CD8-positive, alpha-beta memory T cell (primary cell): ENCODE data around the gene DSCAM. TPM values are rescaled to one million over a fixed set of nuclear protein-coding genes. Genes with fewer than 3 reads are reported as not detected.
A peak's percentile ranks its signal among the peaks of the same experiment; 100 is the strongest.
"Not testable (repeated sequence)": the region's sequence is repeated elsewhere in the genome, so short reads cannot be mapped to it uniquely, and the experiment has no call there.

ENCODE experiments used
- CTCF ChIA-PET: fragments of 350-600 bp; sonication (Branson Sonifier 250); formaldehyde crosslinking; loops from one replicate; lab custom pipeline; 2021; ENCODE audit warnings: antibody characterized with exemption; lab: Charles Lee
- POLR2A ChIA-PET: fragments of 350-600 bp; sonication (Branson Sonifier 250); formaldehyde crosslinking; loops from one replicate; lab custom pipeline; 2021; ENCODE audit warnings: antibody characterized with exemption; lab: Charles Lee
- DNase-seq, 5 donors: peaks; one replicate each; pipeline versions ENCODE4 v3.0.0 to v3.0.0-alpha.2; 2020 to 2022; ENCODE audit warnings: mixed read lengths in 1 of 5
- H3K27ac ChIP-seq: one replicate; pipeline ENCODE4 v1.7.0; 2013; ENCODE audit warnings: low read depth, mild to moderate bottlenecking, low read length, moderate library complexity
- H3K27me3 ChIP-seq: 2 replicates; pipeline ENCODE4 v1.7.0; 2013; ENCODE audit warnings: low read length, mild to moderate bottlenecking; ENCODE audit not compliant: insufficient read depth, poor library complexity, severe bottlenecking
- H3K36me3 ChIP-seq: 2 replicates; pipeline ENCODE4 v1.7.0; 2013; ENCODE audit warnings: mild to moderate bottlenecking, low read length, moderate library complexity; ENCODE audit not compliant: insufficient read depth
- H3K4me1 ChIP-seq: 2 replicates; pipeline ENCODE4 v1.7.0; 2013; ENCODE audit warnings: mild to moderate bottlenecking, low read length, moderate library complexity; ENCODE audit not compliant: insufficient read depth
- H3K4me3 ChIP-seq: 2 replicates; pipeline ENCODE4 v1.7.0; 2013; ENCODE audit warnings: mild to moderate bottlenecking, low read length
- H3K9me3 ChIP-seq: 2 replicates; pipeline ENCODE4 v1.7.0; 2013; ENCODE audit warnings: mild to moderate bottlenecking, low read length
- H3K27ac Mint-ChIP-seq, 8 donors: one replicate each; pipeline ENCODE4 v1.8.0; 2020 to 2021; ENCODE audit warnings: mixed read lengths in 8 of 8, mild to moderate bottlenecking in 6 of 8, inconsistent platforms in 3 of 8, moderate library complexity in 3 of 8
- H3K27me3 Mint-ChIP-seq, 2 donors: one replicate each; pipeline ENCODE4 v1.8.0; 2020 to 2021; ENCODE audit warnings: mixed read lengths in 2 of 2, mild to moderate bottlenecking in 1 of 2, moderate library complexity in 1 of 2
- H3K36me3 Mint-ChIP-seq, 3 donors: one replicate each; pipeline ENCODE4 v1.8.0; 2020 to 2021; ENCODE audit warnings: mixed read lengths in 3 of 3, inconsistent platforms in 1 of 3, mild to moderate bottlenecking in 1 of 3
- H3K4me1 Mint-ChIP-seq, 3 donors: one replicate each; pipeline ENCODE4 v1.8.0; 2020 to 2021; ENCODE audit warnings: mixed read lengths in 3 of 3, inconsistent platforms in 1 of 3, mild to moderate bottlenecking in 1 of 3
- H3K4me3 Mint-ChIP-seq, 7 donors: one replicate each; pipeline ENCODE4 v1.8.0; 2020 to 2021; ENCODE audit warnings: mixed read lengths in 7 of 7, mild to moderate bottlenecking in 6 of 7, moderate library complexity in 4 of 7, inconsistent platforms in 2 of 7
- H3K9me3 Mint-ChIP-seq, 5 donors: one replicate each; pipeline ENCODE4 v1.8.0; 2020 to 2022; ENCODE audit warnings: mixed read lengths in 5 of 5, mild to moderate bottlenecking in 3 of 5, moderate library complexity in 2 of 5, inconsistent platforms in 1 of 5
- polyA plus RNA-seq: library from polyadenylated mRNA; unstranded; fragments of 300-500 nt; fragmentation: Illumina TruSeq; gene quantifications from one replicate; pipeline ENCODE4 v1.2.3, GENCODE V29; 2021
- total RNA-seq, 2 experiments: library from RNA; stranded (reverse); gene quantifications; one replicate each; pipeline ENCODE4 v1.2.3, GENCODE V29; 2021

The DSCAM gene
- total and polyA plus RNA-seq, 3 experiments from 2014 or later, result not detected

- H3K4me1 Mint-ChIP-seq, H3K27ac ChIP-seq, DNase-seq, H3K27ac Mint-ChIP-seq, H3K27me3 Mint-ChIP-seq, H3K36me3 ChIP-seq, H3K36me3 Mint-ChIP-seq, H3K9me3 ChIP-seq, H3K4me3 Mint-ChIP-seq, CTCF ChIA-PET, H3K4me1 ChIP-seq, H3K27me3 ChIP-seq, H3K4me3 ChIP-seq, POLR2A ChIA-PET: not testable (repeated sequence)
- peaks cover 4 to 32% (median 13%) of the 10 kb centered on the region in 5 donors for H3K9me3 Mint-ChIP-seq
Measured at GRCh38 chr21:40182491-40182890, 664.5 kb downstream of the DSCAM start.

GRCh38 chr21:40179166-40179565 is 667.8 kb downstream of the DSCAM start:
- Histone ChIP-seq H3K4me1 (no peaks in the 10 kb centered on the region), H3K9me3 (no peaks in the 10 kb centered on the region), H3K27me3 (no peaks in the 10 kb centered on the region), H3K27ac (no peak overlapping the region), H3K4me3 (no peak overlapping the region), H3K36me3 (no peaks in the 10 kb centered on the region)
- peaks cover 0 to 6% (median 0%) of the 10 kb centered on the region in 3 donors for H3K36me3 Mint-ChIP-seq
- DNase-seq, result no peak
- no peaks in the 10 kb centered on the region for H3K4me1 Mint-ChIP-seq
- no peak overlapping the region for H3K4me3 Mint-ChIP-seq
- no peaks in the 10 kb centered on the region for H3K27me3 Mint-ChIP-seq
- ChIA-PET POLR2A (no interaction called here), CTCF (no interaction called here)
- no peak overlapping the region for H3K27ac Mint-ChIP-seq
- peaks cover 4 to 20% (median 11%) of the 10 kb centered on the region in 5 donors for H3K9me3 Mint-ChIP-seq

DNA sequence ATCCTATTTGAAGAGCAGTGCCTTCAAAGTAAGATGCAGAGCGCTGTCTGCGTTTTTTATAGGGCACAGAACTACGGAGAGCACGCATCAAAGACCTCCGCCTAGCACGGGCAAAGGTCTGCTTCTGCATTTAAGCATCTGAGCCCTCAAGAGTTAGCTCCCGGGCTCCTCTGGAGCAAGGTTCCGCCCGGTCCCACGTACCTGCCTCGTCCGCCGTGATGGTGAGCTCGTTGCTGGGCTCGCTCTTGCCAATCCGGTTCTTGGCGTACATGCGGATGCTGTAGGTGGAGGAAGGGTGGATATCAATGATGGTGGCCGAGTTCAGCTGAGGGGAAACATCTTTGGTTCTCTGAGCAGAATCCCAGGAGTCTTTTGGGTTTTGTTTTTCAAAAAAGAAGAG is 668.2 kb downstream of the DSCAM start:
- no peak for DNase-seq
- H3K36me3 Mint-ChIP-seq, result peaks cover 0 to 6% (median 0%) of the 10 kb centered on the region in 3 donors
- no peak overlapping the region for H3K4me3 Mint-ChIP-seq
- H3K9me3 ChIP-seq, result no peaks in the 10 kb centered on the region
- no peaks in the 10 kb centered on the region for H3K27me3 ChIP-seq
- POLR2A ChIA-PET, result no interaction called here
- no peaks in the 10 kb centered on the region for H3K4me1 ChIP-seq
- peaks cover 4 to 20% (median 11%) of the 10 kb centered on the region in 5 donors for H3K9me3 Mint-ChIP-seq
- H3K36me3 ChIP-seq, result no peaks in the 10 kb centered on the region
- no peak overlapping the region for H3K27ac ChIP-seq
- H3K27me3 Mint-ChIP-seq, result no peaks in the 10 kb centered on the region
- no peak overlapping the region for H3K27ac Mint-ChIP-seq
- CTCF ChIA-PET, result no interaction called here
- H3K4me3 ChIP-seq, result no peak overlapping the region
- H3K4me1 Mint-ChIP-seq, result no peaks in the 10 kb centered on the region

GRCh38 chr21:40177979-40178378 is 669.0 kb downstream of the DSCAM start:
- DNase-seq, result no peak
- ChIA-PET POLR2A (no interaction called here), CTCF (no interaction called here)
- no peaks in the 10 kb centered on the region for H3K27me3 Mint-ChIP-seq
- Histone ChIP-seq H3K36me3 (no peaks in the 10 kb centered on the region), H3K4me3 (no peak overlapping the region), H3K9me3 (no peaks in the 10 kb centered on the region), H3K4me1 (no peaks in the 10 kb centered on the region), H3K27ac (no peak overlapping the region), H3K27me3 (no peaks in the 10 kb centered on the region)
- H3K27ac Mint-ChIP-seq, result no peak overlapping the region
- H3K4me1 Mint-ChIP-seq, result no peaks in the 10 kb centered on the region
- no peak overlapping the region for H3K4me3 Mint-ChIP-seq
- peaks cover 4 to 20% (median 11%) of the 10 kb centered on the region in 5 donors for H3K9me3 Mint-ChIP-seq
- H3K36me3 Mint-ChIP-seq, result peaks cover 0 to 6% (median 0%) of the 10 kb centered on the region in 3 donors

GRCh38 chr21:40176724-40177123 is 670.2 kb downstream of the DSCAM start:
- H3K9me3 ChIP-seq, result no peaks in the 10 kb centered on the region
- Mint-ChIP-seq H3K27me3 (no peaks in the 10 kb centered on the region), H3K9me3 (peaks cover 2 to 16% (median 8%) of the 10 kb centered on the region in 5 donors), H3K36me3 (peaks cover 0 to 1% (median 0%) of the 10 kb centered on the region in 3 donors), H3K4me1 (no peaks in the 10 kb centered on the region), H3K4me3 (no peak overlapping the region), H3K27ac (no peak overlapping the region)
- H3K36me3 ChIP-seq, result no peaks in the 10 kb centered on the region
- ChIA-PET POLR2A (no interaction called here), CTCF (no interaction called here)
- DNase-seq, result no peak
- no peaks in the 10 kb centered on the region for H3K27me3 ChIP-seq
- H3K4me1 ChIP-seq, result no peaks in the 10 kb centered on the region
- H3K27ac ChIP-seq, result no peak overlapping the region
- no peak overlapping the region for H3K4me3 ChIP-seq

- DNase-seq, result no peak
- no peaks in the 10 kb centered on the region for H3K36me3 Mint-ChIP-seq
- no peaks in the 10 kb centered on the region for H3K27me3 ChIP-seq
- no peak overlapping the region for H3K4me3 ChIP-seq
- no peak overlapping the region for H3K27ac ChIP-seq
- POLR2A ChIA-PET, result no interaction called here
- H3K4me1 ChIP-seq, result no peaks in the 10 kb centered on the region
- H3K9me3 Mint-ChIP-seq, result peaks cover 0 to 8% (median 4%) of the 10 kb centered on the region in 5 donors
- no peaks in the 10 kb centered on the region for H3K9me3 ChIP-seq
- CTCF ChIA-PET, result no interaction called here
- H3K4me1 Mint-ChIP-seq, result no peaks in the 10 kb centered on the region
- no peak overlapping the region for H3K4me3 Mint-ChIP-seq
- H3K36me3 ChIP-seq, result no peaks in the 10 kb centered on the region
- no peak overlapping the region for H3K27ac Mint-ChIP-seq
- no peaks in the 10 kb centered on the region for H3K27me3 Mint-ChIP-seq
Measured at GRCh38 chr21:40173816-40174215, 673.1 kb downstream of the DSCAM start.

DNA sequence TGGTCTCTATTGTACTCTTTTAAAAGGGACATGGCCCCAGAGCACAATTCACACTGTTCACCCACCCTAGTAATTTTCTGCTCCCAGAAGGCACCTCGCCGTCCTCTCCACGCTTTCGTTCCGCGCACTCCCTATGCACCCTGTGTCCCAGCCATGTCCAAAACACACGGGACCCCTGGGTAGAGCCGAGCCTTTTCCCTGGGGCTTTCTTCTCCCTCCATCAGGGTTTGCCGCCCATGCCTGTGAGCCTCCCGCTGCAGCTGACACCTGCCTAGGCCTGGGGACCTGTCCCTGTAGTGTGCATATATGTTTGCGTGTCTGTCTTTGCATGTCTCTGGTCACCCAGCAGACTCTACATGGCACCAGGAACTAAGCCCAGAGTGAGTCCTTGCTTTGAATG is 677.0 kb downstream of the DSCAM start:
- H3K4me1 Mint-ChIP-seq, result no peaks in the 10 kb centered on the region
- H3K9me3 Mint-ChIP-seq, result peaks cover 0 to 9% (median 3%) of the 10 kb centered on the region in 5 donors
- H3K27me3 Mint-ChIP-seq, result no peaks in the 10 kb centered on the region
- H3K4me1 ChIP-seq, result no peaks in the 10 kb centered on the region
- no peak overlapping the region for H3K27ac Mint-ChIP-seq
- H3K27ac ChIP-seq, result no peak overlapping the region
- DNase-seq, result no peak
- H3K4me3 ChIP-seq, result no peak overlapping the region
- no peaks in the 10 kb centered on the region for H3K36me3 ChIP-seq
- H3K4me3 Mint-ChIP-seq, result peak overlapping the region in 1 of 7 donors; percentile 37
- H3K27me3 ChIP-seq, result no peaks in the 10 kb centered on the region
- ChIA-PET POLR2A (no interaction called here), CTCF (no interaction called here)
- no peaks in the 10 kb centered on the region for H3K9me3 ChIP-seq
- no peaks in the 10 kb centered on the region for H3K36me3 Mint-ChIP-seq

- H3K27ac Mint-ChIP-seq, result no peak overlapping the region
- peaks cover 0 to 9% (median 3%) of the 10 kb centered on the region in 5 donors for H3K9me3 Mint-ChIP-seq
- no peaks in the 10 kb centered on the region for H3K27me3 Mint-ChIP-seq
- Histone ChIP-seq H3K36me3 (no peaks in the 10 kb centered on the region), H3K9me3 (no peaks in the 10 kb centered on the region), H3K27me3 (no peaks in the 10 kb centered on the region), H3K4me3 (no peak overlapping the region), H3K27ac (no peak overlapping the region), H3K4me1 (no peaks in the 10 kb centered on the region)
- H3K36me3 Mint-ChIP-seq, result no peaks in the 10 kb centered on the region
- no peak overlapping the region for H3K4me3 Mint-ChIP-seq
- ChIA-PET POLR2A (no interaction called here), CTCF (no interaction called here)
- no peaks in the 10 kb centered on the region for H3K4me1 Mint-ChIP-seq
- no peak for DNase-seq
Measured at GRCh38 chr21:40166291-40166843, 680.6 kb downstream of the DSCAM start.

GRCh38 chr21:40165773-40166070 is 681.2 kb downstream of the DSCAM start:
- POLR2A ChIA-PET, result no interaction called here
- H3K4me1 Mint-ChIP-seq, result no peaks in the 10 kb centered on the region
- CTCF ChIA-PET, result no interaction called here
- Histone ChIP-seq H3K27me3 (no peaks in the 10 kb centered on the region), H3K27ac (no peak overlapping the region), H3K36me3 (no peaks in the 10 kb centered on the region), H3K4me3 (no peak overlapping the region), H3K9me3 (no peaks in the 10 kb centered on the region), H3K4me1 (no peaks in the 10 kb centered on the region)
- no peak overlapping the region for H3K27ac Mint-ChIP-seq
- peaks cover 0 to 7% (median 0%) of the 10 kb centered on the region in 5 donors for H3K9me3 Mint-ChIP-seq
- H3K27me3 Mint-ChIP-seq, result no peaks in the 10 kb centered on the region
- H3K4me3 Mint-ChIP-seq, result no peak overlapping the region
- DNase-seq, result no peak
- H3K36me3 Mint-ChIP-seq, result no peaks in the 10 kb centered on the region
